IPS-20b (cell line): ENCODE results near the gene RANGAP1.
A peak's percentile ranks its signal among the peaks of the same experiment; 100 is the strongest.

ENCODE experiments used
- H3K27ac ChIP-seq: one replicate; pipeline ENCODE4 v1.5.1; 2013; ENCODE audit warnings: low read length
- H3K27me3 ChIP-seq: 2 replicates; pipeline ENCODE4 v1.6.1; 2013; ENCODE audit warnings: mild to moderate bottlenecking, low read length, inconsistent platforms; ENCODE audit not compliant: insufficient read depth
- H3K36me3 ChIP-seq: 2 replicates; pipeline ENCODE4 v1.6.1; 2013; ENCODE audit warnings: low read depth, mild to moderate bottlenecking, inconsistent platforms, low read length, moderate library complexity; ENCODE audit not compliant: insufficient read depth
- H3K4me1 ChIP-seq: 2 replicates; pipeline ENCODE4 v1.6.1; 2013; ENCODE audit warnings: mild to moderate bottlenecking, control low read depth, inconsistent platforms, low read length, moderate library complexity; ENCODE audit not compliant: insufficient read depth
- H3K4me3 ChIP-seq: 2 replicates; pipeline ENCODE4 v1.5.1; 2013; ENCODE audit warnings: mild to moderate bottlenecking, low read length, inconsistent platforms
- H3K9ac ChIP-seq: 2 replicates; pipeline ENCODE4 v1.6.1; 2013; ENCODE audit warnings: low read depth, mild to moderate bottlenecking, inconsistent platforms, low read length, moderate library complexity
- H3K9me3 ChIP-seq: 2 replicates; pipeline ENCODE4 v1.6.1; 2013; ENCODE audit warnings: mild to moderate bottlenecking, low read depth, low read length, inconsistent platforms; ENCODE audit not compliant: insufficient read depth

Gene RANGAP1

DNA sequence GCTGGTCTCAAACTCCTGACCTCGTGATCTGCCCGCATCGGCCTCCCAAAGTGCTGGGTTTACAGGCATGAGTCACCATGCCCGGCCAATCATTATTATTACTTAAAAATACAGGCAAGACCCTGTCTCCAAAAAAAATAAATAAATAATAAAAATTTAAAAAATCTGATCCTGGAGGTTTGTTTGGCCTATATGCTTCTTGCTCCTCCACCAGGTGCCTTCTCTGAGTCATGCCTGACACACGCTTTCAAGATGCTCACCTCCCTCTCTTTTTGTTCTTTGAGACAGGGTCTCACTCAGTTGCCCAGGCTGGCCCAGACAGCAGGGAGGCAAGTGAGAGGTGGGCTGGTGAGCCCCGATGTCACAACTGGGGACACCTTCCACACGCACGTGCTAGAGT is 28.8 kb upstream of the RANGAP1 start:
- no peak overlapping the region for H3K9ac ChIP-seq
- H3K27ac ChIP-seq: no peak overlapping the region
- no peak overlapping the region for H3K4me3 ChIP-seq
- no peaks in the 10 kb centered on the region for H3K9me3 ChIP-seq
- H3K4me1 ChIP-seq: no peaks in the 10 kb centered on the region
- H3K27me3 ChIP-seq: no peaks in the 10 kb centered on the region
- no peaks in the 10 kb centered on the region for H3K36me3 ChIP-seq

- Histone ChIP-seq H3K9ac (no peak overlapping the region), H3K27me3 (no peaks in the 10 kb centered on the region), H3K36me3 (peaks cover 5% of the 10 kb centered on the region; the same call in 1 of the 2 replicates), H3K9me3 (no peaks in the 10 kb centered on the region), H3K4me3 (no peak overlapping the region), H3K4me1 (peaks cover 3% of the 10 kb centered on the region; the same call in 1 of the 2 replicates), H3K27ac (no peak overlapping the region)
Observed at GRCh38 chr22:41311487-41311886, 25.5 kb upstream of the RANGAP1 start.

- H3K4me1 ChIP-seq: peaks cover 3% of the 10 kb centered on the region; the same call in 1 of the 2 replicates
- H3K4me3 ChIP-seq: no peak overlapping the region
- H3K36me3 ChIP-seq: peaks cover 5% of the 10 kb centered on the region; the same call in 1 of the 2 replicates
- no peak overlapping the region for H3K9ac ChIP-seq
- H3K27me3 ChIP-seq: no peaks in the 10 kb centered on the region
- H3K9me3 ChIP-seq: no peaks in the 10 kb centered on the region
- no peak overlapping the region for H3K27ac ChIP-seq
Observed at GRCh38 chr22:41310336-41310735, 24.3 kb upstream of the RANGAP1 start.

- no peak overlapping the region for H3K4me3 ChIP-seq
- peaks cover 3% of the 10 kb centered on the region; the same call in 1 of the 2 replicates for H3K4me1 ChIP-seq
- H3K27me3 ChIP-seq: no peaks in the 10 kb centered on the region
- no peaks in the 10 kb centered on the region for H3K9me3 ChIP-seq
- H3K9ac ChIP-seq: no peak overlapping the region
- peaks cover 10% of the 10 kb centered on the region for H3K36me3 ChIP-seq
- no peak overlapping the region for H3K27ac ChIP-seq
Observed at GRCh38 chr22:41308544-41308947, 22.6 kb upstream of the RANGAP1 start.

DNA sequence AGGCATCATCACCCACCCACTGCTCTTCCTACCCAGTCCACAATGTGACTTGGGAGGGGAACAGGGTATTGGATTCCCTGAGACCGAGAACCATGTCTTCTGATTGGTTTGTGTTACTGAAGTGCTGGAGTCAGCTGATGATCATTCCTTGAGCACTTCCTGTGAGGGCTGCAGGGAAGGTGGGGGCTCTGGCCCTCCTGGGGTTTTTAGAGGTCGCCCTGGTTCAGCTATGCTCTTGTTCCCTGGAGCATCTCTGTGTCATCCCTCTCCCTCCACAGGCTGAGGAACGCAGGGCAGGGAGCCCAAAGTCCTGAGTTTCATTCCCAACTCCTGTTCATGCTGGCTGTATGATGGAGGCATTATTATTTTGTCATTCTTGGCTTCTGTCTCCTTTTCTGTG is 22.1 kb upstream of the RANGAP1 start:
- Histone ChIP-seq H3K27me3 (no peaks in the 10 kb centered on the region), H3K4me1 (peaks cover 5% of the 10 kb centered on the region), H3K4me3 (no peak overlapping the region), H3K9me3 (no peaks in the 10 kb centered on the region), H3K9ac (no peak overlapping the region), H3K27ac (no peak overlapping the region), H3K36me3 (peaks cover 10% of the 10 kb centered on the region)

GRCh38 chr22:41305646-41306045 is 19.7 kb upstream of the RANGAP1 start:
- Histone ChIP-seq H3K4me3 (no peak overlapping the region), H3K36me3 (peaks cover 10% of the 10 kb centered on the region), H3K27me3 (no peaks in the 10 kb centered on the region), H3K9ac (no peak overlapping the region), H3K4me1 (peaks cover 13% of the 10 kb centered on the region), H3K9me3 (no peaks in the 10 kb centered on the region), H3K27ac (no peak overlapping the region)

DNA sequence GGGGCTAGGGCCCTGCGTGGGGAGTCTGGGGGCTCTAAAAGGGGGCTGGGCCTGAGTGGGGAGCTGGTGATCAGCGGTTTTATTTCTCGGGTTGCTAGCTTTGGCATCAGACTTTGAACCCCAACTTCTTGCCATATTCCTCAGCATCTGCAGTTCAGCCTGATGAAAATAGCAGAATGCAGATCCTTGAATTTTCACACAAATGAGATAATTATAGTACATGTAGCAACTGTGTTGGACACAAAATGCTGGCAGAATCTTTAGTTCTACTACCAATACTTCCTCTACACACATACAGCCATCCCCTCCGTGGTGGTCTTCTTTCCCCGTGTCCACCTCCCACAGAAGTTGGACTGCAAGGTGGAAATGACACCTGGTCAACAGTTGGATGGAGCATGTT is 16.8 kb upstream of the RANGAP1 start:
- Histone ChIP-seq H3K36me3 (peaks cover 9% of the 10 kb centered on the region), H3K27ac (no peak overlapping the region)

GRCh38 chr22:41302021-41302767 is 16.2 kb upstream of the RANGAP1 start:
- Histone ChIP-seq H3K4me3 (peak overlapping the region; percentile 72), H3K36me3 (peaks cover 5% of the 10 kb centered on the region), H3K27me3 (no peaks in the 10 kb centered on the region), H3K9me3 (no peaks in the 10 kb centered on the region), H3K9ac (peak overlapping the region; percentile 90), H3K4me1 (peaks cover 11% of the 10 kb centered on the region), H3K27ac (no peak overlapping the region)

More for the DNA sequence above, 16.8 kb upstream of the RANGAP1 start:
- Histone ChIP-seq H3K27me3 (no peaks in the 10 kb centered on the region), H3K9me3 (no peaks in the 10 kb centered on the region), H3K4me1 (peaks cover 14% of the 10 kb centered on the region), H3K4me3 (peak overlapping the region; percentile 72), H3K9ac (peak overlapping the region; percentile 90; the same call in 1 of the 2 replicates)

DNA sequence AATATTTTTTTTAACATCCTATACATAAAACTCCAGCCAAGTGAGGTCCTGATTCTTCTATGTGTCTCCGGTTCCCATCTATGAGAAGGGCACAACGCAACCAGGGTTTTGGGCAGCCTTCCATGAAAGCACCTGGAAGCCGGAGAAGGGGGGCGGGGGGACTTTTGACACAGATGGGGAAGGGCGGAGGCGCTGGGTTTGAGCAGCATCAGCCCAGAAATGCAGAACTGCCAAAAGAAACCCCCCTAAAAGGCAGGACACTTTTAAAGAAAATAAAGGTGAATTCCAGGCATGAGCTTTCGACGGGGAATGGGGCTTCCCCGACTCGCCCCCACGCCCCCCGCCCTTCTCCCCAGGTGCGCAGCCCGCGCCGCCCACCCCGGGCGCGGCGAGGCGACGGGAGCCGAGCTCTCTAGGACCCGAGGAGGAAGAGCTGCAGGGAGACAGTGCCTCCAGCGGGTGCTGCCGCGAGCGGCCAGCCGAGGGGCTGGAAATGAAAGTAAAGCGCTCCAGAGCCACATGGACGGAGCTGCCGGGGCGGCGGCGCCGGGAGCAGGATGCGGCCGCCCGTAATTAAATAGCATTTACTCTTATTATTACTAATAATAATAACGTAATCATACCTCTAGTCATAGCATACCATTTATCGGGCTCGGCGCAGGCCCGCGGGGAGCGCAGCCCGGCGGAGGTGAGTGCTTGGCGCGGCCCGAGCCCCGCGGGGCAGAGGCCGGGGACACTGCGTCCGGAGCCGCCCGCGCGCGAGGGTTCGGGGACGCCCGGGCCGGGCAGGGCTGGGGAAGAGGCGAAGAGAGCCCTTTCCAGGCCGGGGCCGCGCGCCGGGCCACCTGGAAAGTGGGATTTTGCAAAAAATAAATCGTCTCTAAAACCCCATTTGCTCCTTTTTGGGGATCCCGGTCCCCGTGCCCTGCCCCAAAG is 15.4 kb upstream of the RANGAP1 start, which contains the start of gene ZC3H7B:
Gene ZC3H7B (plus strand): TSS at position 441 of the 936 bp plus-strand sequence. CDS start 19,136 bp downstream, outside the sequence.
- Histone ChIP-seq H3K27me3 (no peaks in the 10 kb centered on the region), H3K4me3 (peak within 1 kb of the TSS; percentile 72), H3K27ac (no peak within 1 kb of the TSS), H3K9ac (peak within 1 kb of the TSS; percentile 90), H3K9me3 (no peaks in the 10 kb centered on the region), H3K4me1 (peaks cover 11% of the 10 kb centered on the region), H3K36me3 (peaks cover 5% of the 10 kb centered on the region)

DNA sequence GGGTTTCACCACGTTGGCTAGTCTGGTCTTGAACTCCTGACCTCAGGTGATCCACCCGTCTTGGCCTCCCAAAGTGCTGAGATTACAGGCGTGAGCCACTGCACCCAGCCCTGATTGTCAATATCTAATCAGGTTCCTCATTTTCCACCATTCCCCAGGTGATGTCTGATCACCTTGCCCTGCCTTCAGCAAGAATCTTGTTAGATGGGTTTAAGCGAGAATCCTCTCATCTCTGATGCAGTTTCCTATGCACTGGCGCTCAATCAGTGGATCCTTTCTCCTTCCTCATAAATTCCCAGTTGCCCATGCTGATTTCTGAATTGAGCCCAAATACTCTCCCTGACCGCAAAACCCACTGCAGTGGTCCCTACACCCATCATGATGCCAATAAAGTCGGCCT is 14.7 kb upstream of the RANGAP1 start:
- peaks cover 11% of the 10 kb centered on the region for H3K4me1 ChIP-seq
- peaks cover 5% of the 10 kb centered on the region for H3K36me3 ChIP-seq
- H3K27ac ChIP-seq: no peak overlapping the region
- H3K27me3 ChIP-seq: no peaks in the 10 kb centered on the region
- peak overlapping the region; percentile 90; the same call in 1 of the 2 replicates for H3K9ac ChIP-seq
- H3K4me3 ChIP-seq: peak overlapping the region; percentile 72
- no peaks in the 10 kb centered on the region for H3K9me3 ChIP-seq

DNA sequence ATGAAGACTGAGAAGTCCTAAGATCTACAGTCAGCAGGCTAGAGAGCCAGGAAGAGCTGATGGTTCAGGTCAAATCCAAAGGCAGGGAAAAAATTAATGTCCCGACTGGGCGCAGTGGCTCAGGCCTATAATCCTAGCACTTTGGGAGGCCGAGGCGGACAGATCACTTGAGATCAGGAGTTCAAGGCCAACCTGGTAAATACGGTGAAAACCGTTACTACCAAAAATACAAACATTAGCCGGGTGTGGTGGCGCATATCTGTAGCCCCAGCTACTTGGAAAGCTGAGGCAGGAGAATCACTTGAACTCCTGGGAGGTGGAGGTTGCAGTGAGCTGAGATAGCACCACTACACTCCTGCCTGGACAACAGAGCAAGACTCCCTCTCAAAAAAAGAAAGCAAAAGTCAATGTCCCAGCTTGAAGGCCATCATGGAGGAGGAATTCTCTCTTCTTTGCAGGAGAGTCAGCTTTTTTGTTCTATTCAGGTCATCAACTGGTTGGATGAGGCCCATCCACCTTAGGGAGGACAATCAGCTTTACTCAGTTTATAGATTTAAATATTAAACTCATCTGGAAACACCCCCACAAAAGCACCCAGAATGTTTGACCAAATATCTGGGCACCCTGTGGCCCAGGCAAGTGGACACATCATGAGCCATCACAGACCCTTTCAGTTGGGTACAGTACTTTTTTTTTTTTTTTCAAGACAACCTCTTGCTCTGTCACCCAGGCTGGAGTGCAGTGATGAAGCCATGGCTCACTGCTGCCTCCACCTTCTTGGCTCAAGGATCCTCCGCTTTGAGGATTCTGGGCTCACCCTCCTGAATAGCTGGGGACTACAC is 11.1 kb upstream of the RANGAP1 start:
- H3K4me1 ChIP-seq: peaks cover 4% of the 10 kb centered on the region; the same call in 1 of the 2 replicates
- no peak overlapping the region for H3K4me3 ChIP-seq
- H3K36me3 ChIP-seq: no peaks in the 10 kb centered on the region
- no peaks in the 10 kb centered on the region for H3K27me3 ChIP-seq
- no peak overlapping the region for H3K27ac ChIP-seq
- H3K9me3 ChIP-seq: no peaks in the 10 kb centered on the region
- no peak overlapping the region for H3K9ac ChIP-seq
